Stimulated activated CD4-positive, alpha-beta T cell treated with anti-CD3 and anti-CD28 coated beads, TNF-alpha, amount 100 ng/mL, for 48 hours (primary cell): ENCODE results near the gene RGS8.

Source experiments
- DNase-seq, 3 donors: peaks; one replicate each; pipeline ENCODE4 v3.0.0-alpha.2; 2020; ENCODE audit warnings: low read depth in 3 of 3

Gene RGS8

DNA sequence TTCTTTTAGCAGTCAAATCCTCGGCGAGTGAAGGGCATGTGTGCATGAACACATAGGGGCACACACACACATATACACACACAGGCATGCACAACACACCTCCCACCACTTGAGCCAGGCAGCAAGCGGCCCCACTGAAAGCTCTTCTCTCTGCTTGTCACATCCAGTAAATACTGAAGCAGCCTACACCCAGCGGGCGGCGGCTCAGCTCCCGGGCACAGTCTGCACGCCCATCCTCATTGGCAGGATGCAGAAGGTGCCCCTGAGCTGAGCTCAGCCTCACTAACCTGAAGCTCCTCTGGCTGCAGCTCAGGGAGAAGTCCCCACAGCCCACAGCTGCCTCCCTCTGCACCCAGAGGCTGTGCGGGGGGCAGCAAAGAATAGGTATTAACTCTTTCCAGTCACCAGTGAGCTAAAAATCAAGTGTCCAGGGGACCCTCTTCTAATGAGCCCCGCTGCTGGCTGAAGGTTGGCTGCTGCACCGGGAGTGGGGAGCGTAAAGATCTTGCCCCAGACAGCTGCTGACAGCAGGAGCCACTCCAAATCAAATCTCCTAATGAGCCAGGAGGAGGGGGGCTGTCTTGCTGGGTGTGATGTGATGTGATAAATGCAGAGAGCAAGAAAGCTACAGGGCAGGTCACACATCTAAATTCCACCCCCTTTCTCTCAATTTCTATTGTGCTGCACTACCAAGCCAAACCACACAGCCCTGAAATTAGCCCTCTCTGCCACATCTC is 12.5 kb downstream of the RGS8 start:
- no peak for DNase-seq

DNA sequence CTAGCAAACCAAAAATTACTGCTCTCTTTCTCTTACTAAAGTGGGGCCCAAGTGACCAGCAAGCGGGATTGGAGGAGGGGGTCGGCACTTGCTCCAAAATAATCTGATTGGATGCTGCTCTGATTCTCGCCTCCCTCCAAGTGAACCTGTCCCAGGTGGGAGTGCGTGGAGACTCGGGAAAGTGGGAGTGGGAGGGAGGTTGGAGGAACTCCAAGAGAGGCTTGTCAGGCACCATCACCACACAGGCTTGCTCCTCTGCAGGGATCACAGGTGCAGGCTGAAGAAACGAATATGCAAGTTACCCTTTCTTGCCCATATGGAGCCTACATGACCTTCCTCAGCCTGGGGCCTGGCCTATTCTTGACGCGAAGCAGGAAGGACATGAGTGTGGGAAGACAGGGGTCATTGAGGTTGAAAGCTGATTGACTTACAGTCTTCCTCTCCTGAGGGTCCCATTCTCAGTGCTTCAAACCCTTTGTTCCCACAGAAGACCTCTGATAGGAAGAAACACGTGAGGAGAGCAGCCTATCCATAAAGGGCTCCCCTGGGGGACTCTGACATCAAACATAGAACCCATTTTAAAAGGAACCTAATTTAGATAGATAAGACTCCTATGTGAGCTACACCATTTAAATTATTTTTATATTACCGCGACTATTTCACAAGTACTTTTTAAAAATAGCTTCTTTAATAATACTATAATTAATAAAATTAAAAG is 14.2 kb downstream of the RGS8 start:
- DNase-seq = no peak

DNA sequence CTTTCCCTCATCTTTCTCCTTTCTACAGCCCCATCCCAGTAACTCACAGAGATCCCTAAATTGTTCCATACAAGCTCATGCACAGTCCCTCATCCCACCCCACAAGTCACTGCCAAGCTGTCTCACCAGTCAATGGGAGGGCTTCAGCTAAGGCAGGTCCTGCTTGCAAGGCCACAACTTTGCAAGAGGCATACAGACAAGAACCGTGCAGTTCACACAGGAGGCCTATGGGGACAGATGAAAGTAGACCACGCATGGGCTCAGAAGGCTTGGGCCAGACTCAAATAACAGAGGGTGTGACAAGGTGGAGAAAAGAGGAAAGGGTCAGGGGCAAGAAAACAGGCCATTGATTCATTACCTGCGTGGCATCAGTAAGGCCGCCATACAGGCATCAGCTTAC is 15.1 kb downstream of the RGS8 start:
- DNase-seq = no peak

DNA sequence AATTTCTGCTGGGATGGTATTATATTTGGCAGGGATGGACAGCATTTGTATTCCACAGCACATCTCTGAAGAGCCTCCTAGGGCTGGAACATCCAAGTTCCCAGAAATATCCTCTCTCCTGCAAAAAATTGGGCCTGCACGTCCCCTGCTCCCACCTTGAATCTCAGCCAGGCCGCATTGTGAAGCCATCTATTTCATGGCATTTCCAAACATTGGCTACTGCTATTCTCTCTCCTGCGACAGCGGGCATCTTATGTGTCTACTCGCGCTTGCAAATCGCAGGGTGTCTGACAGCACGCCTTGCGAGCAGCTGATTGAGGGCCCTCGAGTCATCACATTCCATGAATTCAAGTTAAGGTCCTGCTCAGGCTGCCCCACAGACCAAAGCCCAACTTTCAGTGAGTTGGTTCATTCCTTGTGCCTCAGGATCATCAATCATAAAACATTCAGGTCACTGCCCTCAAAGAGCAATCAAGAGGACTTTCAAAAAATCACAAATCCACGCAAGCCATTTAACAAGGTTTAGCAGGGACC is 15.8 kb downstream of the RGS8 start:
- no peak for DNase-seq

DNA sequence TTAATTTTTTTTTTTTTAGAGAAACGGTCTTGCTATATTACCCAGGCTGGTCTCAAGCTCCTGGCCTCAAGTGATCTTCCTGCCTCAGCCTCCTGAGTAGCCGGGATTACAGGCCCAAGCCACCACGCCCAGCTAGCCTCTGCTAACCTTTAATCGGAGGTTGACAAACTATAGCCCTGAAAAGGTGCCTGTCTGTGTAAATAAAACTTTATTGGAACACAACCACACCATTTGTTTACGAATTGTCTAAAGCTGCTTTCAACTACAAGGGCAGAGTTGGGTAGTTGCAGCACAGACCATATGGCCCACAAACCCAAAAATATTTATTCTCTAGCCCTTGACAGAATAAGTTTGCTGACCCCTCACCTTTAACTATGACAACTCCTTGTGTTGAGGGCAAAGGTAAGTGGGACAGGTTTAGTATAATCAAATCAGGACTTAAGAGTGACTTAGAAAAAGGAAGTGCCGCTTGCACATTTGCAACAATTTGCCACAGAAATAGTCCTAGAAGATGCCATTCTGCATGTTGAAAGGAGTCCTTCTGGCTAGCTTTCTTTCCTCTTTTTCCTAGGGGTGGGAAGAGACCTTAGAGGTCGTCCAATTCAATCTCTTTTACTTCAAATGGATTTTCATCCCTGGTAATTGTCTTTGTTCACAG is 16.4 kb downstream of the RGS8 start:
- no peak for DNase-seq

DNA sequence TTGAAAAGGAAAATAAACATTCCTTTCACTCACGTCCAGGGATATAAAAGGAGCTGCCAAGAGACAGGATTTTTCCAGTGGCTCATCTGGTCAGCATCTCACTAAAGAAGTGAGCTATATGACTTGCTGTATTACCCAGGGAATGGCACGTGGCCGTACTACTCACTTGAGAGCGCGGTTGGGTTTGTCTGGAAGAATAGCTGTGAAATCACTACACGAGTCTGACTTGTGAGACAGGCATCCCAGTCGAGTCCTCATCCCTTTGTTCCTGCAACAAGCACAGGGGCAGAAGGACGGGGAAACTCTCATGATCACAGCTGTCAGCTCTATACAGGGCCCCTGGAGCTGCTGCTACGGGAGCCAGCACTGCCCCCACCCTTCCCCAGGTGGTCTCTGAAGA is 17.7 kb downstream of the RGS8 start:
- no peak for DNase-seq

DNA sequence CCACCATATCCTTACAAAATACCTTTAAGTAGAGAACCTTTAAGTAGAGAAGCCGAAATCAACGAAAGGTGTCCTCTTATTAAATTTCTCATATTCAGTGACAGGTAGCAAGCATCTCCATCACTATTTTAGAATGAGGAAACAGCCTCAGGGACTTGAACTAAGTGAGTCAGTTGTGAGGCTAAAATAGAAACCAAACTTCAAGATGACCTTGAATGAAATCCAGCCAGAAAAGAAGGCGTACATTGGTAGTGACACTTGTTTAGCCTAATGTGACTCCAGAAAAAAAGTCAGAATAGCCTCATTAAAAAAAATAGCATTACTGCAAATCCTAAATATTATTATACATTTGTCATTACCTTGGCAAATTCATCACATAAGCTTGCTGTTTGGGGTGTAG is 20.1 kb downstream of the RGS8 start:
- DNase-seq = no peak

DNA sequence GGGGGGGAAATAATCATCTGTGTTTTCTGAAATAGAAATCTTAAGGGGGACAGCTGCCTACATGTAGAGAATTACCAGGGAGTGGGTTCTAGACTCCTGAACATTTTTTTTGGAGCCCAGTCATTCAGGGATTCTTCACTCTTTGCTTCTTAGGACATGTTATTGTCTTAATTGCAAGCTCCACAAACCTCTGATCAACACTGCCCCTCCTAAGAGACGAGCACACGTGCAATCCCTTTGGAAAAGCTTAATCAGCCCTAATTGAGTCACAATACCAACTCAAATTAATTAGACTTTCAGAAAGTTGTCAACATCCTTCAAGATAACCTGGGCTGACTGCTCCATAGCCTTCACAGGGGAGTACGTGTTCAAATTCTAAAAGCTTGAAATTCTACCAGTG is 21.4 kb downstream of the RGS8 start:
- DNase-seq = no peak

DNA sequence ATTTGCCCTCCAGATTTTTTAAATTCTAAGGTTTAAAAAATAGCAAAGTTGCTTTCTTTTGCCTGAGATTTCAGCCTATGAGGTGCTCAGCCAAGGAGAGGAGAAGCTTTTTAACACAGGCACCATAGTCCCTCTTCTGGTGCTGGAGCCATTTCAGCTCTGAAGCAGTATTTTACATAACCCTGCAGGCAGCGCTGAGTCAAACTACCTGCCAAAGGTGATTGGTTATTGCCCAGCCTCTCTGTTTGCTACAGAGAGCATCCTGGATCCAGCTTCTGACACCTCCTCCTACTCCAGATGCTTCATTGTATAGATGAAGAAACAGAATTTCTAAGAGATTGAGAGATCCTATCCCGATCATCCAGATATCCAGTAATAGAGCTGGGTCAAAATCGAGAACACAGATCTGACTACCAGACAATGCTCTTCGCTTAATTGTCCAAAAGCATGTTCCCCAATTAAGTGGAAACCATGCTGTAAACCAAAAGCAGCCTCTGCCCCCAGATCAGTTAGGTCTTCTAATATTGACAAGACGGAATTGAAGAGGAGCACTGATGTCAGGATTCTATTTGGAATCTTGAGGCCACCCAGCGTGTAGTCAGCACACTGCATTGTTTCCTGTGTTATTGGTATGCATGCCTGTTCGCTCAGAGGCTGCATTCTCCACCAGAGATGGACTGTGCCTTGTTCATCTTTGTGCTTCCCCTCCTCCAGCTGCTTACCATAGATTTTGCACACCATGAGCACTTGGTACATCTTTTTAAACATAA is 22.1 kb downstream of the RGS8 start:
- DNase-seq = no peak

DNA sequence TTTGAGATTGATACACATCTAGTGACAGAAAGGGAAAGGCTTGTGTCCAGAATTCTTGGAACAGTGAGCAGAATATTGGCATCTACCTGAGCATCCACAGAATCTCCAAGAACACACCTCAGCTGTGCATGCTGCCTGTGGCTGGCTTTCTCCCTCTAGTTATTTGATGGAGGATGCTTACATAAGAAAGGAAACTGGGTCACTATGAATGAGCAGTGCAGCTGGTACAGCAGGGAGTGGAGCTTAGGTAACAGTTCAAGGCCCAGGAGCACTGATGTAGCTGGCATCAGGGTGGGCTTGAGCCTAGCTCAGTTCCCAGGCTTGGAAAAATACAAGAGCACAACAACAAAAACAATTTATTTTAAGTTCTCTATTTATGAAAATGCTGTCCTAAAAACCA is 26.3 kb downstream of the RGS8 start:
- DNase-seq = no peak

DNA sequence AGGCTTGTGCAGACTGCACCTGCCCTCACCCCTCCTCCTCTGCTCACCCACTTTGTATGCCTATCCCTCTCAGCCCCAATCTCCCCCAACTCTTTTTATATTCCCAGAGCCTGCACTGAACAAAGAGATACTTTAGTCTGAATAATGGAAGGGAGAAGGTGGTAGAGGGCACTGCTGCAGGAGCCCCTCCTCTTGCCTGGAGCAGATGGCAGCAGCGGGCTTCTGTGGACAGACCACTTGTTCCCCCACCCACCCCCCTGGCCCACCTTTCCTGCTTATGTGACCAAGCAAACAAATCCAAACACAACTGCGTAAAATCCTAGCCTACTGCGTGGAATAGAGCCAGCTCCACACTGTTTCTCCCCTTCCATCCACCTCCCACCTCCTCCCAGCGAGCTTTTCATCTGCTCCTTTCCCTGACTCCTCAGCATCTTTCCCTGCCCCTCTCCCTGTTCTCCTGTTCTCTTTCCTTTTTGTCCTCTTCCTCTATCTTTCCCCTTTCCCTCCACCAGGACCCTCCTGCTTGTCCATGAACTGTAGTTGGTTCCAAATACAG is 27.5 kb downstream of the RGS8 start:
- DNase-seq = no peak

DNA sequence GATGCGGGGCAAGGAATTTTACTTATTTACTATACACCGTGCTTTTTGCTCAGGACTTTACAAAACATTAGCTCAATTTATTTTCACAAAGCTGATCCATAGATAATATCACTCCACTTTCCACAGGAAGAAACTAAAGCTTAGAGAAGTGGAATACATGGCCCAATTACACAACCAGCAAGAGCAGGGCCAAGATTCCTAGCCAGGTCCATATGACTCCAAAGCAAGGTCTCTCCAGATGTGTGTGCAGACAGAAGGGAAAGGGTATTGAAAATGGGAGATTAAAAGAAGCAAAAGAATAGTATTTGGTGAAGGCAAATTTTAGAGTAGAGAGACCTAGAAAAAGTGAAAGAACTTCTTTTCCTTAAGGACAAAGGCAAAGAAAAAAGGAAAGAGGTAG is 30.4 kb downstream of the RGS8 start:
- DNase-seq = no peak

DNA sequence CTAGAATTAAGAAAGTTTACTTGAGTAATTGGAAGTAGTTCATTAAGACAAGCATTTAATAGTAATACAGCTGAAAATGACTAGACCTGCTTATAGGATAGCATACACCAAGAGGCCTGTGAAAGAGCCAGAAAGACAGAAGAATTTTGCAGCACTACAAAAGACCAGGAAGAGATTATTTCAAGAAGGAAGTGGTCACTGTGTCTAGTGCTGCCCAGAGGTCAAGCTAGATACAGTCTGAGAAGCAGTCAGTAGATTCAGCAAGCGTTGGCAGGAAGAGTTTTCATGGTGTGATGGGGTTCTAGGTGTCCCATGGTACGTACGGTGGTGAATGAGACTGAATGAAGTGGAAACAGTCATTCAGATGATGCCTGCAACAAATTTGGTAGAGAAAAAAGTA is 31.5 kb downstream of the RGS8 start:
- no peak for DNase-seq

DNA sequence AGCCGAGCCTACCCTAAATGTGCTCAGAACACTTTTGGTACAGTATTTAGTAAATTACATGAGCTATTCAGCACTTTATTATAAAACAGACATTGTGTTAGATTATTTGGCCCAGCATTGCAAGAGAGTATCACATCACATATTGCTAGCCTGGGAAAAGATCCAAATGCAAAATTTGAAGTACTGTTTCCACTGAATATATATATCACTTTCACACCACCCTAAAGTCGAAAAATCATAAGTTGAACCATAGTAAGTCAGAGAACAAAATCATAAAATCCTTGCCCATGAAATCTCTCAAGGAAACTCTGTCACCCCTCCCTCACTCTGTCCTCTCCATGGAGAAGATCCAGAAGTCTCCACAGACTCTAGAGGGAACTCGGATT is 33.1 kb downstream of the RGS8 start:
- no peak for DNase-seq

DNA sequence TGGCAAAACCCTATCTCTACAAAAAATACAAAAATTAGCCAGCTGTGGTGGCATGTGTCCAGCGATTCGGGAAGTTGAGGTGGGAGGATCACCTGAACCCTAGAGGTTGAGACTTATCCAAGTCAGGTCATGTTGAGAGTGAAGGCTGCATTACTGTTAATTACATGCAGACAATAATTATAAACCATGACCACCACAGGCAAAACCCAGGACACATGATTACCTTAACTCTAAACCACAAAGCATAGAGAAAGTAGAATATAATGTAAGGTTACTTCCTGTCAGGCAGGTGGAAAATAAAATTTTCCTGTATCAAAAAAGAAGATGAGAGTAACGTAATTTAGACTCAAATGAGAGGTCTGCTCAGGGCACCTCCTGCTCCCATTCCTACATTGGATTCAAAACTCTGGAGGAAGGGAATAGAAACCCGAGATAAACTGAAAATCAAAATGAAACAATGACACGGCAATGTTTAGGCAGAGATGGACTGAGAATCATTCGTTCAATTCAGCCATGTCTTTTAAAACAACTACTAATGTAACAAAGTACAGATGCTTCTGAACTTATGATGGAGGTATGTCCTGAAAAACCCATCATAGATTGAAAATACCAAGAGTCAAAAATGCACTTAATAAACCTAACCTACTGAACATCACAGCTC is 33.6 kb downstream of the RGS8 start:
- DNase-seq = no peak

DNA sequence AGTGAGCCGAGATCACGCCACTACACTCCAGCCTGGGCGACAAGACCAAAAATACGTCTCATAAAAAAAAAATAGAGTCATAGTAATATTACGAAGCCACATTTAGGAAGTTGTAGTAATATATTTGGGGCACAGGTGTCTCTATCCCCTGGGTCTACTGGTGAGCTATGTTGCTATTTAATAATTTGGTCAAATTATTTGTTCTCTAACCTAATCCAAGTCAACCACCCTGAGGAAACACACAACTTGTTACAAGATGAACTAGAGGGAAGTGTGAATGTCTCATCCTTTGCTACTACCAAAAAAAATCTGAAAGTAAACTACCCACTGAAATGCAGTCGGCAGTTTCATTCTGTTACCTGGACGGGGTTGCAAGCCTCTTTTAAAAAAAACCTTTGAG is 35.3 kb downstream of the RGS8 start:
- no peak for DNase-seq

DNA sequence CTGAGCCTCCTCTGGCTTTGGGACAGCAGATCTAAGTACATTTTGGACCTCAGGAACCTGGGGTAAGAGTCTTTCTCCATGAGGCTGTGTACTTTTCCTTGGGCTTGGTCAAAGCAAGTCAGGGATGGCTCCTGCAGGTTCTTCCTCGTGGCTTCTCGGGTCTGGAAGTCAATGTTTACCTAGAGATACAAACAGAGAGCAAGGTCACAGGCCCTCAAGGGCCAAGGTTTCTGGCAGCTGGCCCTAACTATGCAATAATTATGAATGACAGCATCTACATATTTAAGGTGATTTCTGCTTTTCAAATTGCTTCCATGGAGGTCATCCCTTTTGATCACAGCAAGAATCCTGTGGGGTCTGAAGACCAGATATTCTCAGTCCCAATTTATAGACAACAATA is 37.6 kb downstream of the RGS8 start:
- DNase-seq = no peak

DNA sequence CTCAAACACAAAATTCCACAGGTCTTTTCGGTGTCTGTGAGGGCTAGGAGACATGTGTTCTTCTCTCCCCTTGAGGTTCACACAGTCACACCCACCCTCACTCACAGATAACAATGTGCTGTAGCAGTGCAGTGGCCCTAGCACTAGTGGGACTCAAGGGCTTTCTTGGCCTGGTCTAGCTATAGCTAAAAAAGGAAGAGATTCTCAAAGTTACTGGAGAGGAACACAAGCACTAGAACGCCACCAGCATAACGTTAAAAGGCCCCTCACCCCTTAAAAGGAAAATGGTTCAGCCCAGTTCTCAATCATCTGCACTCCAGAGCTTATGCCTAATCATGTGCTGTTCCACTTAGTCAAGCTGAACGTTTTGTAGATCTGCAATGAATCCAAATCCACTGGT is 39.5 kb downstream of the RGS8 start:
- DNase-seq = no peak

DNA sequence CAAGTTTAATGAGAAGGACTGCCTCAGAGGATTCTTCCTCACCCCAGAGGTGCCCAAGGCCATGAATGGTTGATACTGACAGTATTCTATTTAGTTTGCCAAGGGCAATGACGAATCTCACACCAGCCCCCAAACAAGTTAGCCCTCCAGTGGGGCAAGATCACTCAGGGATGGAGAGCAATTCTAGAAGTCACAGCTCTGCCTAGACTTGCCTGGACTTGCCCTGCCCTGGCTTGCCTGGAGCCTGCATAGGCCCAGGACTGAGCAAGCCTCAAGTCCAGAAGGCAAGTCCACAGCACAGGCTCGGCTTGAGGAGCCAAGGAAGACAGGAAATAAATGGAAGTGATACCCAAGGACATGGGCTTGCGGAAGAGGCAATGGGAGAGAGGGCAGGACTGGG is 40.7 kb downstream of the RGS8 start:
- no peak for DNase-seq

DNA sequence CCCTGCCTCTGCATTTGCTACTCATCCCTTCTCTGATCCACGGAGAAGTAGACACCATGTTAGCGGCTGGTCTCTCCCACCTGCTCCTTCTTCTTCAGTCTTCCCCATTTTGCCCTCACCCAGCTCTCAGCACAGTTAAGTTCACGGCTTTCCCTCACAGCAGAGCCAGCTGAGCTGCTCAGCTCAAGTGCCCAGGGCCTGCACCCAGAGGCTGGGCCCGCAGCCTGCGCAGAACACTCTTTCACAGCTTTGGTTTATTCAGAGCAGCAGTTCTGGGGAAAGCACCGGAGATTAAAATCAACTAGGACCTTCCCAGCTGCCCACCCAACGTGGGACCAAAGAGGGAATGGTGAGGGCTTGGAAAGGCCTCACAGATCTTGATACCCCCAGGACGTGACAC is 41.9 kb downstream of the RGS8 start:
- no peak for DNase-seq

DNA sequence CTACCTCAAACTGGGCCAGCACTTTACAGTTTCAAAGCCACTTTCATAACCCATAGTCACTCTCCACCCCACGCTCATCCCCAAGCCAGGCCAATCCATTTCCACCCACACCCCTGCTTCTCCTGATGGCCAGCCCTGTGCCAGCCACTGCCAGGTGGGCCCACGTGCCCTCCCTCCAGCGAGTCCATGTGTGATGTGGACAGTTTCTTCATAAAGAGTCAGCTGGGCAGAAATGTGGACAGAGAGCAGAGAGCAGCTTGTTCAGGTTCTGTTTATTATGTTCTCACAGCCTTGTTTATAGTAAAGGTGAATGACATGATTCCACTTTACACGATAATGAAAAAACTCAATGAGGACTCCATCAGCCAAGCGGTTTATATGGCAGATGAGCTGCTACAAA is 42.8 kb downstream of the RGS8 start:
- DNase-seq = no peak
